Stimulated activated CD4-positive, alpha-beta T cell treated with anti-CD3 and anti-CD28 coated beads, TNF-alpha, amount 100 ng/mL, for 1 hour (primary cell): ENCODE data around the gene GLIPR1.
"Not testable (repeated sequence)": the region's sequence is repeated elsewhere in the genome, so short reads cannot be mapped to it uniquely, and the experiment has no call there.

Experiments
- DNase-seq, 3 donors: peaks; one replicate each; pipeline ENCODE4 v3.0.0-alpha.2; 2020; ENCODE audit warnings: low read depth in 3 of 3, low spot score in 1 of 3

The GLIPR1 gene

DNA sequence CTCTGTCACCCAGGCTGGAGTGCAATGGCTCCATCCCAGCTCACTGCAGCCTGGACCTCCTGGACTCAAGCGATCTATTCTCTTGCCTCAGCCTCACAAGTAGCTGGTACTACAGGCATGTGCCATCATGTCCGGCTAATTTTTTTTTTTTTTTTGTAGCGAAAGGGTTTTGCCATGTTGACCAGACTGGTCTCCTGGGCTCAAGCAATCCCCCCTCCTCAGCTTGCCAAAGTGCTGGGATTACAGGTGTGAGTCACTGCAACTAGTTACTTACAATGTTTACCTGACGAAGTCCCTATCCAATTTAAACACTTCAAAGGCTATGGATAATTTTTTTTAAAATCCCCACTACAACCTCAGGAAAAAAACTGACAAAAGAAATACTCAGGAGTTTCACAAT lies 29.1 kb downstream of the GLIPR1 start:
- DNase-seq, result no peak

GRCh38 chr12:75511116-75512048 lies 30.8 kb downstream of the GLIPR1 start, which contains the start of gene KRR1:
Gene KRR1 (minus strand): TSS chr12:75511609. CDS start chr12:75511597, 12 bp downstream.
- DNase-seq, result peak; percentile 62 to 81 (median 62)

DNA sequence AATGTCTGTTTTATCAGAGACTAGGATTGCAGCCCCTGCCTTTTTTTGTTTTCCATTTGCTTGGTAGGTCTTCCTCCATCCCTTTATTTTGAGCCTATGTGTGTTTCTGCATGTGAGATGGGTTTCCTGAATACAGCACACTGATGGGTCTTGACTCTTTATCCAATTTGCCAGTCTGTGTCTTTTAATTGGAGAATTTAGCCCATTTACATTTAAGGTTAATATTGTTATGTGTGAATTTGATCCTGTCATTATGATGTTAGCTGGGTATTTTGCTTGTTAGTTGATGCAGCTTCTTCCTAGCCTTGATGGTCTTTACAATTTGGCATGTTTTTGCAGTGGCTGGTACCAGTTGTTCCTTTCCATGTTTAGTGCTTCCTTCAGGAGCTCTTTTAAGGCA lies 40.7 kb downstream of the GLIPR1 start:
- not testable (repeated sequence) for DNase-seq

DNA sequence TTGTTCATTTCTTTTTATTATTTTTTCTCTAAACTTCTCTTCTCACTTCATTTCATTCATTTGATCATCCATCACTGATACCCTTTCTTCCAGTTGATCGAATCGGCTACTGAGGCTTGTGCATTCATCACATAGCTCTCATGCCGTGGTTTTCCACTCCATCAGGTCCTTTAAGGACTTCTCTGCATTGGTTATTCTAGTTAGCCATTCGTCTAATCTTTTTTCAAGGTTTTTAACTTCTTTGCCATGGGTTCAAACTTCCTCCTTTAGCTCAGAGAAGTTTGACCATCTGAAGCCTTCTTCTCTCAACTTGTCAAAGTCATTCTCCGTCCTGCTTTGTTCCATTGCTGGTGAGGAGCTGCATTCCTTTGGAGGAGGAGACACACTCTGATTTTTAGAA lies 41.6 kb downstream of the GLIPR1 start:
- not testable (repeated sequence) for DNase-seq

DNA sequence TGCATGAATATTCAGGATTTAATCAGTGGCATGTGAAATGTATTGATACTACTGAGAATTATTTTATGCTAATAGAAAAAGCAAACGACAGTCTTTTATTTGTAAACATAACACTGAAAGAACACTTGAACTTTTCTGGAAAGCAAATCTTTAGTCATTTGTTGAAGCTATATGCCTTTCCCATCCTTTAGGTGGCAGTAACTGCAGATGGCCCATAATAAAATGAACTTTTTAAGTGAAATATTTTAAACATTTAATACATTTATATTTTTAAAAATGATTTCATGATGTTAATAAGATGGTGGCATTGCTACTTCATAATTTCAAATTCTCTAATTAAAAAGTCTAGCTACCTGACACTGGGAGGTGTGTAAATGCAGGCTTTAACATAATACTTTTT lies 44.7 kb downstream of the GLIPR1 start:
- no peak for DNase-seq

DNA sequence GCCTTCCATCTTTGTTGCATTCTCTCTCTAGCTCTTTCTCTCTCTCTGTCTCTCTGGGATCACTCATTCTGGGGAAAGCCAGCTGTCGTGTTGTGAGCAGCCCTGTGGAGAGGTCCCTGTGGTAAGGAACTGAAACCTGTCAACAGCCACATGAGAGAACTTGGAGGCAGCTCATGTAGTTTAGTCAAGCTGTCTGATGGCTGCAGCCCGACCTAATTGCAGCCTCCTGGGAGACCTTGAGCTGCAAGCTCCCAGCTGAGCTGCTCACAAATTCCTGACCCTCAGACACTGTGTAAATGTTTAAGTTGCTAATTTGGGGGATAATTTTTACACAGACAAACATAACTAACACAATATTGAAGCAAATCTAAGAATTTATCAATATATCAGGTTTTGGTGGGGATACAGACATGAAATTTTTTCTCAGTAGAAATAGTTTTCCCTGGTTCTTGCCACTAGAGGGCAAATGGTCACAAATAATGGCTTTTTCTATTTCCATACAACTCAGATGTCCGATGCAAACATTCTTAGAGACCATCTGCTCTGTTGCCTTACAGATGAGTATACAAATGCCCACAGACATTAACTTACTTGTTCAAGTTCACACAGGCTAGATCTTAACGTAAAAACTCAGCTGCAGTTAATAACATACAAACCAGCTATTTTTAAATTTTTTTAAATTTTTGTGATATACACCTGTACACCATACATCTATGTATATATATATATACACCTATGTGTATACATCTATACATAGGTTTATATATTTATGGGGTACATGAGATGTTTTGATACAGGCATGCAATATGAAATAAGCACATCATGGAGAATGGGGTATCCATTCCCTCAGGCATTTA lies 46.3 kb downstream of the GLIPR1 start:
- DNase-seq, result no peak

DNA sequence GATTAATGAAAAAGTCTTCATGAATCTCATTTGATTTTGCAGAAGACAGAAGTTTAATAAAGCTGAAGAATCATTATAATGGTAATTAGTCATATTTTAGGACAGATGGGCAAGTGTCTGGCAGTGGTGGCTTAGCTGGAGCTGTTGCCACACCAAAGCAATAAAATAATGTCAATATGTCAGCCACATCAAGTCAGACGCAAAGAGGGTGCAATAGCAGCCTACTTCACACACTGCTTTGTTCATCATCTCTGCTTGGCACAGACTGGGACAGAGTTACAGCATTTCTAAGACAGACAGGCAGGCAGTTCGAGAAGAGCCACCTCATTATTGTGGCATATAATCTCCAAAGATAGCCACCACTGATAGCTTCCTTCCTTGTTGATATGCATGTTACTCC lies 47.7 kb downstream of the GLIPR1 start:
- DNase-seq, result no peak

GRCh38 chr12:75528692-75529091 lies 48.1 kb downstream of the GLIPR1 start:
- DNase-seq, result no peak

GRCh38 chr12:75529316-75529715 lies 48.8 kb downstream of the GLIPR1 start:
- DNase-seq, result no peak

GRCh38 chr12:75529826-75530225 lies 49.3 kb downstream of the GLIPR1 start:
- DNase-seq, result no peak

- DNase-seq, result no peak
Measured at GRCh38 chr12:75533239-75533638, 52.7 kb downstream of the GLIPR1 start.

DNA sequence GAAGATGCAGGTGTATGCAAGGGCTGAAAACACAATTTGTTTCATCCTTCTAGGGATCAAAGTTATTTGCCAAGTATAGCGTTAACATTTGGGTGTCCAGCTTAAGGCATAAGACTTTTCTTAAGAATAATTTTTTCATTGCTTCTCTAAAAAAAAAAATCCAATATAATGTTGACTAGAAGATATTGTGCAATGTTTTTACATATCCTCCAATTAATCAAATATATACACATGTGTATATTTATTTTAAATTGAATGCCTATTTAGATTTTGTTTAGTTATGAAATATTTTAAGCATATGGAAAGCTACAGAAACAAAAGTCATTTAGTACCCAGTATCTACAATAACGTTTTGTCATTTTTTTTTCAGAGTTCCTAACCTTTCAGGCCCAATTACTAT lies 59.3 kb downstream of the GLIPR1 start:
- no peak for DNase-seq

- no peak for DNase-seq
Measured at GRCh38 chr12:75542942-75543341, 62.4 kb downstream of the GLIPR1 start.

DNA sequence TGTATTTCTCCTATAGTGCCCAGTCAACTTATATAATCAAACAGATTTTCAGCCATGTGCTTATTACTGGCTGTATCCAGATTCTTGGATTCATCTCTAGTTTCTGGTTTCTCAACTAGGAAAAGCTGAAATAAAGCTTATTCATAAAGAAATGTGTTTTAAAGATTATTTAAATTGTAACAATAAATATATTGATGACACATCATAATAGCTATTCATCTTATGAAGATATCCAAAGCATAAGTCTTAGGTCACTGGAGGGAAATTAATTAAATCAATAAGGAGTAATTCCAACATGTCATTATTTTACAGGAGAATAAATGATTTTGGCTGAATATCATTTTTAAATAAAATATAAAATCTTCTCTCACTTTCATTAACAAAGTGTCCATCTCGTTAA lies 63.0 kb downstream of the GLIPR1 start:
- no peak for DNase-seq

DNA sequence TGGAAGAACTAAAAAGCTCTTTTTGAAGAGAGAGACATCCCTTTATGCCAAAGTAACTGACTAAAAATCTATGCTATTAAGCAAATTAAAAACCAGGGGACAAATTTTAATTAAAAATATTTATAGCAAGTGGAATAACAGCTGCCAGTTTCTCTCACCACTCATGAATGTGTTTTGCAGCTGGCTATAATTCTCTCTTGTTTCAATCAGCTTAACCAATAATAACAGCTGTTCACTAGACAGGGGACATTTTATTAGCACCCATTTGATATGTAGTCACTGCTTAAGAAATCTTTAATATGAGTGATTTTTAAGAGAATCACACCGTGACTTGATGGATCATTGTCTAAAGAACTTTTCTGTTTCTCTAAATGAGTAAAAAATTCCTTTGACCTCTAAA lies 65.1 kb downstream of the GLIPR1 start:
- no peak for DNase-seq

DNA sequence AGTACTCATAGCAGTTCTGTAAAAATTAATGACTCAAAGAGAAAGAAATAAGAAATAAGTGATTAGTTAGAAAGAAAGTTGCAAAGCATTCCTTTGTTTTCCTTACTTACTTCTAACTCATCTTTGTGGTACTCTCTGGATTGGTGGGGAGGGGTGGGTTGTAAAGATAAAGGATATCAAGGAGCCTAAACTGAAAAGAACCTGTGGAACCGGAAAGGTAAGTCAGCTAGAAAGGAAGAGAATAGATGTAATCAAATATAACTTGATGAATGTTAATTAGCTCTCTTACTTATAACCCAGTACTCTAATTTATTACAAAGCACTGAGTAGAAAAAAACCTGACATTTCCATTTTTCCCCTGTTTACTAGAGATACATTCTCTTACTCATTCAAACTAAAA lies 68.3 kb downstream of the GLIPR1 start:
- DNase-seq, result no peak

- DNase-seq, result no peak
Measured at GRCh38 chr12:75549989-75550388, 69.4 kb downstream of the GLIPR1 start.

DNA sequence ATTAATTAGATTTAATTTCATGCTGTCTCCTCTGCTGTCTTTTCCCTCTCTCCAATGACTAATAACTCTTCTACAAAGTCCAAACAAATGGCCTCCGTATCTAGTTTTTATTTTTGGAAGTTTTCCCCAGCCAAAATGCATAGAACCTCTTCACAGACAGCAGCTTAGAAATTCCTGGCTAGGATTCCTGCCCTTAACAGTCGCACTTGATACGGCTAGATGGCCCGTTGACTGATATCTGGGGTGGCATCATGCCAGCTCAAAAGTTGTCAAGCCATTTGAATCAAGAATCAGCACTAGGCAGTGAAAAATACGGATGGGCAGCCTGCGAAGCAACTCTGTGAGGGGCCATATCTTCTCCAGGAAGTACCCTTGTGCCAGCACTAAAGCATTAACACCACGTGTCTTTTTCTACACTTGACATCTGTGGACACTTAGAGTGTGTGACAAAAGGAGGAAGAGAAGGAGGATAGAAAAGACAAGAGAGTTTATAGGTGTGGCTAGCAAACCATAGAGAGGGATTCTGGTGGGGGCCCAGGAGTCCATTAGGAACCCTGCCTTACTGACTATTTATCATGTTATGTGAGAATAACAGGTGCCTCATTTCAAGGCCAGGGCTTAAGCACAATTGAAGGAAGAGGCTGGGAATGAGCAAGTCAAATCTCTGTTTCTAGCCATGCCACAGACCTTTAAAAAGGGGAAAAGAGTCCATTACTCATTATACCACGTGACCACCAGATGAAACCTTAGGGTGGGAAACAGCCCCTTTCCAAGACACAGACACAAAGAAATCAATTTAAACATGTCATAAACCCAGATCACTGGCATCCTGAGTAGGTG lies 70.1 kb downstream of the GLIPR1 start:
- DNase-seq, result no peak

- DNase-seq, result no peak
Measured at GRCh38 chr12:75551477-75551876, 70.9 kb downstream of the GLIPR1 start.

GRCh38 chr12:75553398-75553797 lies 72.8 kb downstream of the GLIPR1 start:
- no peak for DNase-seq
